Fibroblast of villous mesenchyme (primary cell): Measurements from ENCODE around the gene FDX2. TPM values are rescaled to one million over a fixed set of nuclear protein-coding genes. Genes with fewer than 3 reads are reported as not detected.
A peak's percentile ranks its signal among the peaks of the same experiment; 100 is the strongest.

Experiments used
- DNase-seq: peaks from one replicate; pipeline ENCODE4 v3.0.0-alpha.2; 2010; ENCODE audit warnings: low read depth
- H3K4me3 ChIP-seq: 2 replicates; pipeline ENCODE4 v1.5.1; 2011; ENCODE audit warnings: low read depth, mild to moderate bottlenecking, low read length
- total RNA-seq: library from RNA; depleted of rRNA; stranded (reverse); fragments of >200 nt; gene quantifications from 2 replicates; pipeline ENCODE4 v1.2.3, GENCODE V29; 2012
- TF ChIP-seq, protein P1 (sequence below): IDR thresholded peaks from 2 replicates; pipeline ENCODE4 v1.5.1; 2012; ENCODE audit warnings: low read depth, mild to moderate bottlenecking, low read length; ENCODE audit not compliant: insufficient read depth

Gene FDX2
- total RNA-seq, 1 donor: 24.2 TPM

DNA sequence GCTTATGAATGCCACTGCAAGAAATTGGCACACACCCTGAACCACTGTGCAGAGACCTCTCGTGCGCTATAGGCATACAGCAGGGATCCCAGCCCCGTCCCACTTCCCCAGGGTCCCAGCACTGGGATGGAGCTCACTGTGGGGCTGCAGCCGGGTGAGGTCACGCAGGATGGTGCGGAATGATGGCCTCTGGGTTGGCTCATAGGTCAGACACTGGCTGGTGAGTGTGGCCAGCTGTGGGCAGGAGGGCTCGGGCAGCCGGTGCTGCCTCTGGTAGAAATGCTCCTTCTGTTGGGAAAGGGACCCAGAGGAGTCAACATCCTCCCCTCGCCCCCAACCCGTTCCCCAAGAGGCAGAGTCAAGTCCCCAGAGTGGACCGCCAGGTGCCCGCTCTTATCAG lies 40.6 kb upstream of the FDX2 start:
- H3K4me3 ChIP-seq: no peak overlapping the region
- DNase-seq: no peak
- TF ChIP-seq, protein P1, sequence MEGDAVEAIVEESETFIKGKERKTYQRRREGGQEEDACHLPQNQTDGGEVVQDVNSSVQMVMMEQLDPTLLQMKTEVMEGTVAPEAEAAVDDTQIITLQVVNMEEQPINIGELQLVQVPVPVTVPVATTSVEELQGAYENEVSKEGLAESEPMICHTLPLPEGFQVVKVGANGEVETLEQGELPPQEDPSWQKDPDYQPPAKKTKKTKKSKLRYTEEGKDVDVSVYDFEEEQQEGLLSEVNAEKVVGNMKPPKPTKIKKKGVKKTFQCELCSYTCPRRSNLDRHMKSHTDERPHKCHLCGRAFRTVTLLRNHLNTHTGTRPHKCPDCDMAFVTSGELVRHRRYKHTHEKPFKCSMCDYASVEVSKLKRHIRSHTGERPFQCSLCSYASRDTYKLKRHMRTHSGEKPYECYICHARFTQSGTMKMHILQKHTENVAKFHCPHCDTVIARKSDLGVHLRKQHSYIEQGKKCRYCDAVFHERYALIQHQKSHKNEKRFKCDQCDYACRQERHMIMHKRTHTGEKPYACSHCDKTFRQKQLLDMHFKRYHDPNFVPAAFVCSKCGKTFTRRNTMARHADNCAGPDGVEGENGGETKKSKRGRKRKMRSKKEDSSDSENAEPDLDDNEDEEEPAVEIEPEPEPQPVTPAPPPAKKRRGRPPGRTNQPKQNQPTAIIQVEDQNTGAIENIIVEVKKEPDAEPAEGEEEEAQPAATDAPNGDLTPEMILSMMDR: no peak

DNA sequence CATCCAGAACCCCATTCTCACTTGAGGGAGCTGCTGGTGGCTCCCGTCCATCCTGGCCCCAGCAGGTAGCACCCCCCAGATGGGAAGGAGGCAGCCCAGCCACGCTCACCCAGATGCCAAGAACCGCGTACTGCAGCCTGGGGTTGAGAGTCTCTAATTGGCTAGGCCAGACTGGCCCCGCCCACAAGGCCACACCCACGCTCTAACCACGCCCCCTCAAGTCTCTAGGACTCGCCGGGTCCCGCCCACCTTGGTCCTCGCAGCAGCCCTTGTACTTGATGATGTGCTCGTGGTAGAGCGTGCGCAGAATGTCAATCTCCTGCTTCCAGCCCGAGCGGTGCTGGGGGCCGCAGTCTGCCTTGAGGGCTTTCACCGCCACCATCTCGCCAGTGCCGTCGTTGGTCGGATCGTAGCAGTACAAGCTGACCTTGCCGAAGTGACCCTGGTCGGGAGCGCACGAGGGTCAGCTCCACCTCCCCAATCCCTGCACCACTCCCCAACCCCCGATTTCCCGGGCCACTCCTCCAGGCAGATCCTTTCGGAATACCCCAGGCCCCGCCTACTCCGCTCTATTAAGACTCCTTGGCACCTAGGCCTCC lies 38.1 kb upstream of the FDX2 start:
- H3K4me3 ChIP-seq: no peak overlapping the region
- TF ChIP-seq, protein P1: no peak
- DNase-seq: peak; percentile 37

DNA sequence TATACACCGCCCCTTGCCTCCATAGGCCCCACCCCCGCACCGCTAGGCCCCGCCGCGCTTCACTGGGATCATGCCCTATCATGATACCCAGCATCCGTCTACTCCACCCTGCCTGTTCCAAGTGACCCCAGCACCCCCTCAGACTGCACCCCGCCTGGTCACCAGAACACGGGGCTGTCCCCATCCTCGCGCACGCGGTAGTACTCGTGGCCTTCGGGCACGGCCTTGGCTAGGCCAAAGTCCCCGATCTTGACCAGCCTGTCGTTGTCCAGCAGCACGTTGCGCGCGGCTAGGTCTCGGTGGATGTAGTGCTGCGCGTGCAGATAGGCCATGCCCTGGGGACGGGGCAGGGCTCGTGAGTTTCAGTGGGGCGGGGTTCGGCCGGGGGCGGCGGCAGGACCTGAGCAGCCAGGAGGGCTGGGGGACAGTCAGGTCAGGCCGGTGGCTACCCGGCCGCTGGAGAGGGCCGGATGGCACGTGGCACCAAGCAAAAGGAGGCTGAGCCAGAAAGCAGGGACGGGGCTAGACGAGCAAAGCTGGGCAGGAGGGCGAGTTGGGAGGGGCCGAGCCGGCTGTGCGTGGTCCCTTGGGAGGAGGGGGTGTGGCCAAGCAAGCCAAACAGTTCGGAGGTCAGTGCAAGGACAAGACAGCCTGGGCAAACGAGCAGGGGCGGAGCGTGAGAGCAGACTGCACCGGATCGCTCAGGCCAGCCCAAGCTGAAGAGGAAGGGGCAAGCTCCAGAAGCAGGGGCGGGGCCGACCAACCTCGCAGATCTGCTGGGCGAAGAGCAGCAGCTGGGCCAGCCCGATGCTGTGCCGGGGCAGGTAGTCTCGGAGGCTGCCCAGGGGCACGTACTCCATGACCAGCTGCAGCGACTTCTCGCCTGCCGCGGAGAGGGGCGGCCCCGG lies 37.2 kb upstream of the FDX2 start:
- peak; percentile 71 for DNase-seq
- TF ChIP-seq, protein P1: no peak

DNA sequence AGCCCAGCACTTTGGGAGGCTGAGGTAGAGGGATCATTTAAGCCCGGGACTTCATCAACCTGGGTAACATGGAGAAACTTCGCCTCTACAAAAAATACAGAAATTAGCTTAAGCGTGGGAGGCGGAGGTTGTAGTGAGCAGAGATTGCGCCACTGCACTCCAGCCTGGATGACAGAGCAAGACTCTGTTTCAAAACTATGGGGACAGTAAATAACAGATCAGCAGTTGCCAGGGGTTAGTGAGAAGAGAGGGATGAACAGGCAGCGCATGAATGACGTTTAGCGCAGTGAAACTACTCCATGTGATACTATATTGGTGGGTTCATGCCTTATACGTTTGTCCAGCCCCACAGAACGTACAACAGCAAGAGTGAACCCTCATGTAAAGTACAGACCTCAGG lies 30.7 kb upstream of the FDX2 start:
- H3K4me3 ChIP-seq: no peak overlapping the region
- TF ChIP-seq, protein P1: no peak
- peak; percentile 74 for DNase-seq

More for the DNA sequence above, 37.2 kb upstream of the FDX2 start:
- no peak overlapping the region for H3K4me3 ChIP-seq

DNA sequence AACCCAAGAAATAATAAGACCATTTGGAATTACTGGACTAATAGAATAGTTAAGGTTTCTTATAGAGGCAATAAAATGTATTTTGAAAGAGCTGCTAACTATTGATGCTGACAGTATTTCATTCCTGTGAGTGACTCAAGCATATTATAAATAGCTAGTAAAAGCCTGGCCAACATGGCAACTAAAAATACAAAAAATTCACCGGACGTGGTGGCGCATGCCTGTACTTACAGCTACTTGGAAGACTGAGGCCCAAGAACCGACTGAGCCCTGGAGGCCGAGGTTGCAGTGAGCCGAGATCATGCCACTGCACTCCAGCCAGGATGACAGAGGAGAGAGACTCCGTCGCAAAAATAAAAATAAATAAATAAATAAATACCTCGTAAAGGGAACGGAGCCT lies 29.0 kb upstream of the FDX2 start:
- TF ChIP-seq, protein P1: no peak
- H3K4me3 ChIP-seq: no peak overlapping the region
- no peak for DNase-seq

DNA sequence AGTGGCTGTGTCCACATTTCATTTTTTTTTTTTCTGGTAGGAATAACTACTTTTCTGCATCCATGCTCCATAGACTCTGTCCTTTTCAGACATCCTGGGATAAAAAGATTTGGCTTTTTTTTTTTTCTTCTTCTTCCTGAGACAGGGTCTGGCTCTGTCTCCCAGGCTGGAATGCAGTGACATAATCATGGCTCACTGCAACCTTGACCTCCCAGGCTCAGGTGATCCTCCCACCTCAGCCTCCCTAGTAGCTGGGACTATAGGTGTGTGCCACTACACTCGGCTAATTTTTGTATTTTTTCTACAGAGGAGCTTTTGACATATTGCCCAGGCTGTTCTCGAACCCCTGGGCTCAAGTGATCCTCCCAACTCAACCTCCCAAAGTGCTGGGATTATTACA lies 27.7 kb upstream of the FDX2 start:
- H3K4me3 ChIP-seq: no peak overlapping the region
- DNase-seq: no peak
- TF ChIP-seq, protein P1: no peak
